Upper lobe of right lung (tissue), 1 donor: ENCODE data around the gene FAM110D. TPM values are rescaled to one million over a fixed set of nuclear protein-coding genes. Genes with fewer than 3 reads are reported as not detected.

Source experiments
- ATAC-seq: fragments of 200-7000 bp; cut with Tn5 transposase; one replicate; pipeline ENCODE4 v1.9.1; 2020; ENCODE audit warnings: mild to moderate bottlenecking, moderate library complexity
- DNase-seq: peaks from one replicate; pipeline ENCODE4 v3.0.0-alpha.2; 2020
- H3K27ac ChIP-seq: fragments of 200-600 bp; one replicate; pipeline ENCODE4 v1.8.0; 2022
- H3K27me3 ChIP-seq: fragments of 200-600 bp; one replicate; pipeline ENCODE4 v1.8.0; 2022; ENCODE audit warnings: mild to moderate bottlenecking
- H3K36me3 ChIP-seq: fragments of 200-600 bp; one replicate; pipeline ENCODE4 v1.8.0; 2022
- H3K4me1 ChIP-seq: fragments of 200-600 bp; one replicate; pipeline ENCODE4 v1.8.0; 2022
- H3K4me3 ChIP-seq: fragments of 200-600 bp; one replicate; pipeline ENCODE4 v1.8.0; 2022; ENCODE audit warnings: mild to moderate bottlenecking
- H3K9me3 ChIP-seq: fragments of 200-600 bp; one replicate; pipeline ENCODE4 v1.8.0; 2022
- intact Hi-C: fragments of 100-400 bp; cut with DNase I; formaldehyde crosslinking; loops from one replicate; pipeline ENCODE4 v1.11.0; 2022
- total RNA-seq: library from RNA; stranded (reverse); fragmentation: NEBNext Ultra II Directional; extraction: Animal tissue kit (Norgen Biotek cat#: 25700); gene quantifications from one replicate; pipeline ENCODE4 v1.2.1, GENCODE V29; 2021
- TF ChIP-seq, protein P1 (sequence below): fragments of 200-600 bp; IDR thresholded peaks from one replicate; pipeline ENCODE4 v1.8.0; 2022; ENCODE audit warnings: antibody characterized with exemption
- donor health status: DM: no; HTN: yes; CAD: no; lungs with severe emphysema.

Gene FAM110D
- total RNA-seq, 1 donor from 2014 or later, result 6.9 TPM

DNA sequence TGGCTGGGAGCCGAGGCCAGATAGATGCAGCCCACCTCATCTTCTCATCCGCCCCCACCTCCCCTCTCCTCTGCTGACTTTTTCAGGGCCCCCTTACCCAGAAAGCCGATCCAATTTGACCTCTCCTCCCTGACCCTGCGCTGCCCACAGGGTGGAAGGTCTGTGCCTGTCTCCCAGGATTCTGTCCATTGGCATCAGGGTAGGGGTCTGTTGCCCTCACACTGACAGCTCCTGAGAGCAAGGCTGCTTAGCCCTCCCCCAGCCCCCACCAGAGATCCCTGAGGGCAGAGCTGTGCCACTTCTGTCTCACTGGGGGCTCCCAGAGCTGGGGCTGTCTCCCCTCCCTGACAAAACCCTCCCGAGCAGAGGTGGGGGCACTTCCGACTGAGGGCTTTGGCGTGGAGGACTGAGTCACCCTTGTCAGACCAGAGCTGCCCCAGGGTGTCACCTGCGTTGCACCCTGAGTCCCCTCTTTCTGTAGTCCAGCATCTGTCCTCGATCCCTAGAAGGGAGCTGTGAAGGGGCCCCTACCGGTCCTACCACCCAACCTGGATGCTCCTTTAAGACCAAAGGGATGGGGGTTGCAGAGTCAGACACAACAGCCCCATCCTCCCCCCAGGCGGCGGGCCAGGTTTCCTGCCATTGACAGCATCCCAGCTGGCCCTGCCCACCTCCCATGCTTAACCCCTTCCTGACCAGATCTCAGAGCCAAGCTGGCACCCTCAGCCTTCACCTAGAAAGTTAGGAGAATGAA is 2.4 kb upstream of the FAM110D start:
- intact Hi-C loops, result no loop called here
- Histone ChIP-seq H3K27me3 (peaks cover 17% of the 10 kb centered on the region), H3K9me3 (no peaks in the 10 kb centered on the region), H3K36me3 (no peaks in the 10 kb centered on the region), H3K27ac (peak overlapping the region; percentile 36), H3K4me3 (peak overlapping the region; percentile 12), H3K4me1 (peaks cover 7% of the 10 kb centered on the region)
- ATAC-seq (peak; percentile 8), DNase-seq (no peak)
- TF ChIP-seq, protein P1, sequence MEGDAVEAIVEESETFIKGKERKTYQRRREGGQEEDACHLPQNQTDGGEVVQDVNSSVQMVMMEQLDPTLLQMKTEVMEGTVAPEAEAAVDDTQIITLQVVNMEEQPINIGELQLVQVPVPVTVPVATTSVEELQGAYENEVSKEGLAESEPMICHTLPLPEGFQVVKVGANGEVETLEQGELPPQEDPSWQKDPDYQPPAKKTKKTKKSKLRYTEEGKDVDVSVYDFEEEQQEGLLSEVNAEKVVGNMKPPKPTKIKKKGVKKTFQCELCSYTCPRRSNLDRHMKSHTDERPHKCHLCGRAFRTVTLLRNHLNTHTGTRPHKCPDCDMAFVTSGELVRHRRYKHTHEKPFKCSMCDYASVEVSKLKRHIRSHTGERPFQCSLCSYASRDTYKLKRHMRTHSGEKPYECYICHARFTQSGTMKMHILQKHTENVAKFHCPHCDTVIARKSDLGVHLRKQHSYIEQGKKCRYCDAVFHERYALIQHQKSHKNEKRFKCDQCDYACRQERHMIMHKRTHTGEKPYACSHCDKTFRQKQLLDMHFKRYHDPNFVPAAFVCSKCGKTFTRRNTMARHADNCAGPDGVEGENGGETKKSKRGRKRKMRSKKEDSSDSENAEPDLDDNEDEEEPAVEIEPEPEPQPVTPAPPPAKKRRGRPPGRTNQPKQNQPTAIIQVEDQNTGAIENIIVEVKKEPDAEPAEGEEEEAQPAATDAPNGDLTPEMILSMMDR, result no peak

DNA sequence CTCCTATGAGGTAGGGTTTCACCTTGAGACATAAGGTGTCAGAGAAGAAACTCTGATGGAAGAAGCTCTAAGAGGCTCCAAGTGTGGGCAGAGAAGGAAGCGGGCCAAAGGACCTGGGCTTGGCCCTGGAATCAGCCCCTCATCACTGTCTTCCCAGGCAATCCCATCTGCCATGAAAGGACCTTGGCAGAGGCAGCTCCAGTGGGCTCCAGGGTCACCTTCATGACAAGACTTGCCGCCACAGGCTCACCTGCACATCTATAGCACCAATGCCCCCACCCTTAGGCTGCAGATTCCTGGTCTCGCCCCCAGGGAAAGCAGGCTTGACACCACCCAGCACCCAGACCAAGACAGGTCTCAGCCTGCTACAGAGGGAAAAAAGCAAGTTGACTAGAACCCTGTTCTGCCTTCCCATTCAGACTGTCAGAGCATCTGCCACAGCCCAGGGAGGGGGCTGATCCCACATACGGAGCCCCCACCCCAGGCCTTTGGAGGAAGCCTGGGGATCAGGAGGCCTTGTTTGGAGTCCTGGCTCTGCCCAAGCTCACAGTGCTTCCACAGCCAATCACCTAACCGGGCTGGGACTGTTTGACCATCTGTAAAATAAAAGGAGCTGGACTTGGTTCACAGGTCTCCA is 490 bp upstream of the FAM110D start:
- no peak for DNase-seq
- TF ChIP-seq, protein P1, result no peak
- peaks cover 17% of the 10 kb centered on the region for H3K27me3 ChIP-seq
- H3K9me3 ChIP-seq, result no peaks in the 10 kb centered on the region
- no peaks in the 10 kb centered on the region for H3K36me3 ChIP-seq
- intact Hi-C loops, result no loop called here
- ATAC-seq, result no peak
- H3K27ac ChIP-seq, result no peak overlapping the region
- peaks cover 15% of the 10 kb centered on the region for H3K4me1 ChIP-seq
- no peak overlapping the region for H3K4me3 ChIP-seq

DNA sequence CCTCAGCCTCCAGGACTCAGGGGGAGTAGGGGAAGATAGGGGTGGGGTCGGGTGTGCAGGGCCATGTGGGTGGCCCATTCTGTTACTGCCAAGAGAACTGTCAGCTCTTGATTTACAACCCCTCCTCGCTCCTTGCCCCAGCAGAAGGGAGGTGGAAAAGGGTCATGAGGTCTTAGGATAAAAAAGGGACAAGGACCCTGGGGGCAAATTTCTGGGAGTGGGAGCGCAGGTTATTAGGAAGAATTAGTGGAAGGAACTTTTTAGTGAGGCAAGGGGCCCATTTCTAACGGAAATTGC is 812 bp downstream of the FAM110D start:
- intact Hi-C loops, result no loop called here
- no peak for DNase-seq

DNA sequence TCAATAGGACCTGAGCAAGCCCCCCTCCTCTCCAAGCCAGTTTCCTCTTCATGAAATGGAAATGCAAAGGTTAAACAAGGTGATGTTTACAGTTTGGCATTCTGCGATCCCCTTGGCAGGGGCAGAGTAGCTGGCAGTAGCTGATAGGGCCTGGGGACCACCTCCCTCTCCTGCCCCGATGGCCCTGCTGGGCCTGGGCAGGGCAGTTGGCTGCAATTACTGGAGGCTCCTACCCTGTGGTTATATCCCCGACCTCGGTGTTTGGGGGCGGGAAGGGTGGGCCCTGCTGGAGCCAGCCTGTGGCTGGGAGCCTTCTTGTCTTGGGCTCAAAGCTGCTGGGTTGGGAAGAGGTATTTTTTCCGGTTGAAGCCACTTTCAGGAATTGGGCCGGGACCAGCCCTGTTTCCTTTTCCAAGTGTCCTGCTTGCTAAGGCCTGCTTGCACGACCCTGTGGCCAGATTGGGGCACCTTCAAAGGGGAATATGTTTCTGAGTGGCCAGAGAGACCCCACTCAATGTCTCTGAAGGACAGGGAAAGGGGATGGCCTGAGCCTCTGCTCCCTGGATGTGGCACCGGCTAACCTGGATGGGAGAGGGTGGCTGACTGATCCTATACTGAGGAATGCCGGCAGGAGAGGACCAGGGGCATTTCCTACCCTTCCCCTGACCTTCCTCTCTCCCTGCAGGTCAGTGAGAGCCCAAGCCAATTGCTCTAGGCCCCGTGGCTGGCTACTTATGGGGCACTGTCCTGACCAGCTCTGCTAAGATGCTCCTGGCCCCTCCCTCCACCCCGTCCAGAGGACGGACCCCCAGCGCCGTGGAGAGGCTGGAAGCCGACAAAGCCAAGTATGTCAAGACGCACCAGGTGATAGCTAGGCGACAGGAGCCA is 1.9 kb downstream of the FAM110D start:
- H3K9me3 ChIP-seq, result no peaks in the 10 kb centered on the region
- TF ChIP-seq, protein P1, result no peak
- no peaks in the 10 kb centered on the region for H3K36me3 ChIP-seq
- DNase-seq, result peak; percentile 42
- peaks cover 17% of the 10 kb centered on the region for H3K27me3 ChIP-seq
- intact Hi-C loops, result no loop called here
- H3K27ac ChIP-seq, result peak overlapping the region; percentile 36
- H3K4me3 ChIP-seq, result peak overlapping the region; percentile 59
- ATAC-seq, result no peak
- peaks cover 19% of the 10 kb centered on the region for H3K4me1 ChIP-seq

More for the DNA sequence above, 812 bp downstream of the FAM110D start:
- Histone ChIP-seq H3K27ac (peak overlapping the region; percentile 36), H3K9me3 (no peaks in the 10 kb centered on the region), H3K4me3 (peak overlapping the region; percentile 59), H3K36me3 (no peaks in the 10 kb centered on the region), H3K4me1 (peaks cover 19% of the 10 kb centered on the region), H3K27me3 (peaks cover 17% of the 10 kb centered on the region)
- TF ChIP-seq, protein P1, result no peak
- no peak for ATAC-seq

DNA sequence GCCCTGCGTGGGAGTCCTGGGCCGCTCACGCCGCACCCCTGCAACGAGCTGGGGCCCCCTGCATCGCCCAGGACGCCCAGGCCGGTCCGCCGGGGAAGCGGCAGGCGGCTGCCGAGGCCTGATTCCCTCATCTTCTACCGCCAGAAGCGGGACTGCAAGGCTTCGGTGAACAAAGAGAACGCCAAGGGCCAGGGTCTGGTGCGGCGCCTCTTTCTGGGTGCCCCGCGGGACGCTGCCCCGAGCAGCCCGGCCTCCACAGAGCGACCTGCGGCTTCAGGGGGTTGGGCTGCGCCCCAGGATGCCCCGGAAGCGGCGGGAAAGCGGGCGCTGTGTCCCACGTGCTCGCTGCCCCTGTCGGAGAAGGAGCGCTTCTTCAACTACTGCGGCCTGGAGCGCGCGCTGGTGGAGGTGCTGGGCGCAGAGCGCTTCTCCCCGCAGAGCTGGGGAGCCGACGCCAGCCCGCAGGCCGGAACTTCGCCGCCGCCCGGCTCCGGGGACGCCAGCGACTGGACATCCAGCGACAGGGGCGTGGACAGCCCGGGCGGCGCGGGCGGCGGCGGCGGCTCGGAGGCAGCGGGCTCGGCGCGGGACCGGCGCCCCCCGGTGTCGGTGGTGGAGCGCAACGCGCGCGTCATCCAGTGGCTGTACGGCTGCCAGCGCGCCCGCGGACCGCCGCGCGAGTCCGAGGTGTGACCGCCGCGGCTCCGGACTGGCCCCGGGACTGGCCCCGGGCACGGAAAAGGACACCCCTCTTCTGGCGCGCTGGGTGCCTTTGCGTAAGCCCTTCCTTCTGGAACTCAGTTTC is 2.7 kb downstream of the FAM110D start:
- H3K4me3 ChIP-seq, result peak overlapping the region; percentile 59
- intact Hi-C loops, result no loop called here
- H3K27ac ChIP-seq, result peak overlapping the region; percentile 24
- TF ChIP-seq, protein P1, result no peak
- ATAC-seq, result peak; percentile 75
- H3K4me1 ChIP-seq, result peaks cover 19% of the 10 kb centered on the region
- peaks cover 10% of the 10 kb centered on the region for H3K27me3 ChIP-seq
- H3K36me3 ChIP-seq, result no peaks in the 10 kb centered on the region
- H3K9me3 ChIP-seq, result no peaks in the 10 kb centered on the region
- DNase-seq, result peak; percentile 85
